GM19193 (cell line): ENCODE data around the gene CGN.

ENCODE experiments used
- POLR2A ChIP-seq: IDR thresholded peaks from 4 replicates; pipeline ENCODE4 v1.6.1; 2011; ENCODE audit not compliant: insufficient read depth, insufficient read length; ENCODE audit errors: extremely low read depth

Gene CGN

GRCh38 chr1:151529781-151530180 lies 18.6 kb downstream of the CGN start:
- TF ChIP-seq POLR2A, result no peak

- TF ChIP-seq POLR2A, result no peak
Measured at GRCh38 chr1:151530461-151530860, 19.3 kb downstream of the CGN start.

- TF ChIP-seq POLR2A, result no peak
Measured at GRCh38 chr1:151533870-151534269, 22.7 kb downstream of the CGN start.

- no peak for TF ChIP-seq POLR2A
Measured at GRCh38 chr1:151534662-151535278, 23.6 kb downstream of the CGN start.

GRCh38 chr1:151535326-151536271 lies 24.4 kb downstream of the CGN start:
- TF ChIP-seq POLR2A, result no peak

GRCh38 chr1:151536499-151536898 lies 25.3 kb downstream of the CGN start:
- no peak for TF ChIP-seq POLR2A

GRCh38 chr1:151537112-151537511 lies 25.9 kb downstream of the CGN start:
- no peak for TF ChIP-seq POLR2A

- TF ChIP-seq POLR2A, result no peak
Measured at GRCh38 chr1:151539321-151540020, 28.3 kb downstream of the CGN start.

- peak; percentile 84 for TF ChIP-seq POLR2A
Measured at GRCh38 chr1:151540021-151540981, 29.1 kb downstream of the CGN start, which contains the start of gene TUFT1. Gene TUFT1 (plus strand): TSS chr1:151540309. CDS start chr1:151540367, 58 bp downstream.

GRCh38 chr1:151540982-151541377 lies 29.8 kb downstream of the CGN start:
- TF ChIP-seq POLR2A, result no peak

- TF ChIP-seq POLR2A, result no peak
Measured at GRCh38 chr1:151541752-151542151, 30.6 kb downstream of the CGN start.

GRCh38 chr1:151542710-151543129 lies 31.5 kb downstream of the CGN start:
- no peak for TF ChIP-seq POLR2A

- TF ChIP-seq POLR2A, result no peak
Measured at GRCh38 chr1:151545542-151545941, 34.4 kb downstream of the CGN start.

GRCh38 chr1:151546011-151546925 lies 35.1 kb downstream of the CGN start:
- TF ChIP-seq POLR2A, result no peak
